Measurements from ENCODE around the gene PIK3R3. TPM values are rescaled to one million over a fixed set of nuclear protein-coding genes. Genes with fewer than 3 reads are reported as not detected.
A peak's percentile ranks its signal among the peaks of the same experiment; 100 is the strongest.
"Not testable (repeated sequence)": the region's sequence is repeated elsewhere in the genome, so short reads cannot be mapped to it uniquely, and the experiment has no call there.

The PIK3R3 gene
- total RNA-seq, 4 donors from 2014 or later = 16.0 to 36.2 (median 20.9) TPM

DNA sequence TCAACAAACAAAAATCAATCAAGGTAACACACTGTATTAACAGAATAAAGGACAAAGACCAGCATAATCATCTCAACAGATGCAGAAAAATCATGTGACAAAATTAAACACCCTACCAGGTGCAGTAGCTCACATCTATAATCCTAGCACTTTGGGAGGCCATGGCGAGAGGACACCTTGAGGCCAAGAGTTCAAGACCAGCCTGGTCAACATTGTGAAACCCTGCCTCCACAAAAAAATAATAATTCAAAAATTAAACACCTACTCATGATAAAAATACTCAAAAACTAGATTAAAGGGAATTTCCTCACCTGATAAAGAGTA, 35.3 kb downstream of the PIK3R3 start:
- intact Hi-C loops (cut with DNase I) = no loop called here
- Histone ChIP-seq H3K36me3 (no peaks in the 10 kb centered on the region), H3K4me3 (replicated peaks in 1 of 3) (no peak overlapping the region), H3K4me1 (peaks cover 0 to 5% of the 10 kb centered on the region in 2 donors), H3K9me3 (no peaks in the 10 kb centered on the region), H3K27ac (no peak overlapping the region), H3K27me3 (no peaks in the 10 kb centered on the region)
- DNase-seq = no peak
- no peak for TF ChIP-seq CTCF (IDR thresholded peaks at IDR 0.05)
- no peak for TF ChIP-seq POLR2A (IDR thresholded peaks at IDR 0.05)
- WGBS, 2 donors = 97 to 100% methylated on average over 1 of the region's 1 CpG

GRCh38 chr1:46096269-46097148, 35.9 kb downstream of the PIK3R3 start:
- intact Hi-C loops (cut with DNase I) = no loop called here
- no peak for DNase-seq
- 79 to 84% methylated on average over 10 of the region's 10 CpGs for WGBS, 2 donors
- Histone ChIP-seq H3K27ac (no peak overlapping the region), H3K9me3 (no peaks in the 10 kb centered on the region), H3K4me1 (peaks cover 0 to 9% of the 10 kb centered on the region in 2 donors), H3K27me3 (no peaks in the 10 kb centered on the region), H3K4me3 (replicated peaks in 1 of 3) (no peak overlapping the region), H3K36me3 (no peaks in the 10 kb centered on the region)
- no peak for TF ChIP-seq CTCF (IDR thresholded peaks at IDR 0.05)
- TF ChIP-seq POLR2A (IDR thresholded peaks at IDR 0.05) = no peak

DNA sequence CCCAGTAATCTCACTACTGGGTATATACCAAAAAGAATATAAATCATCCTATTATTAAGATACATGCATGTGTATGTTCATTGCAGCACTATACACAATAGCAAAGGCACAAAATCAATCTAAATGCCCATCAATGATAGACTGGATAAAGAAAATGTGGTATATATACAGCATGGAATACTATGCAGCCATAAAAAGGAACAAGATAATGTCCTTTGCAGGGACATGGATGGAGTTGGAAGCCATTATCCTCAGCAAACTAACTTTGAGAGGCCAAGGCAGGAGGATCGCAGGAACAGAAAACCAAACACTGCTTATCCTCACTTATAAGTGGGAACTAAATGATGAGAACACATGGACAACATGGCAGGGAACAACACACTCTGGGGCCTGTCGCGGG, 37.3 kb downstream of the PIK3R3 start:
- intact Hi-C loops (cut with DNase I) = not testable (repeated sequence)

DNA sequence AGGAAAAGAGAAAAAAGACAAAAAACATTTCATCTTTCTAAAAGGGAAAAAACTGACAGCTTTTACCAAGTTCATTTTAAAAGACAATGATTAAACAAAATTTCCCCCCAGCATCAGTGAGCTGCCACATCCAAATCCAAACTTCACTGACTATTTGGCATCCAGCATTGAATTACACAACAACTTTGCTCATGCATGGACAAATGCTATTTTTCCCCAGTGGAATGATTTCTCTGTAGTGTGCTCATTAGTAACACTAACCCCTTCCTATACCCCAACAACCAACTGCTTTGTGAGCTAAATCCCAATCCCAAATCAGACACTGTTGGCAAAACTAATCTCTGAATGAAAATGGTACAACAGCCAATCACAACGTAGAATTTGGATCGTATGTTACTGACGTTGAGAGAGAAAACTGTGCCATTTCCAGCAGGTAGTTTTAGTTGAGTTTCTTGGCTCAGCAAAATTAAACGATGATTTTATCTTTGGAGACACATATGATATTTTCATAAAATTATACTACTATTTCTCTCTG, 37.9 kb downstream of the PIK3R3 start:
- Histone ChIP-seq H3K9me3 (no peaks in the 10 kb centered on the region), H3K27me3 (no peaks in the 10 kb centered on the region), H3K27ac (peak overlapping the region in 2 of 3 donors; percentile 42 to 49), H3K4me3 (replicated peaks in 1 of 3) (no peak overlapping the region), H3K36me3 (no peaks in the 10 kb centered on the region), H3K4me1 (peaks cover 0 to 9% of the 10 kb centered on the region in 2 donors)
- 66 to 84% methylated on average over 4 of the region's 4 CpGs for WGBS, 2 donors
- TF ChIP-seq CTCF (IDR thresholded peaks at IDR 0.05) = no peak
- TF ChIP-seq POLR2A (IDR thresholded peaks at IDR 0.05) = no peak
- no peak for DNase-seq
- intact Hi-C loops (cut with DNase I) = no loop called here

More for the DNA sequence above, 37.3 kb downstream of the PIK3R3 start:
- H3K4me3 ChIP-seq (replicated peaks in 1 of 3); H3K9me3 ChIP-seq; H3K4me1 ChIP-seq; H3K27me3 ChIP-seq; DNase-seq; H3K36me3 ChIP-seq; H3K27ac ChIP-seq: not testable (repeated sequence)
- 97 to 100% methylated on average over 3 of the region's 3 CpGs for WGBS, 2 donors

GRCh38 chr1:46093832-46094231, 38.6 kb downstream of the PIK3R3 start:
- H3K4me3 ChIP-seq (replicated peaks in 1 of 3); H3K36me3 ChIP-seq; DNase-seq; H3K9me3 ChIP-seq; intact Hi-C loops (cut with DNase I); H3K4me1 ChIP-seq; H3K27me3 ChIP-seq: not testable (repeated sequence)
- peak overlapping the region in 1 of 3 donors; percentile 45 for H3K27ac ChIP-seq
- WGBS, 2 donors = 91 to 97% methylated on average over 4 of the region's 4 CpGs

DNA sequence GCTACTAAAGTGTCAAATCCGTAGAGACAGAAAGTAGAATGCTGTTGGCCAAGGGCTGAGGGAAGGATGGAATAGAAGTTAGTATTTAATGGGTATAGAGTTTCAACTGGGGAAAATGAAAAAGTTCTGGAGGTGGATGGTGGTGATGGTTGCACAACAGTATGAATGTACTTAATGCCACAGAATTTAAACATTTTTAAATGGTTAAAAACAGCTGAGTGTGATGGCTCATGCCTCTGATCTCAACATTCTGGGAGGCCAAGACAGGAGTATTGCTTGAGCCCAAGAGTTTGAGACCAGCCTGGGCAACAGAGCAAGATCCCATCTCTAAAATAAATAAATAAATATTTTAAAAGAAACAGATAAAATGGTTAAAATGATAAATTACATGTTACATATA, 44.5 kb downstream of the PIK3R3 start:
- H3K9me3 ChIP-seq = no peaks in the 10 kb centered on the region
- intact Hi-C loops (cut with DNase I) = no loop called here
- 98% methylated on average over 1 of the region's 1 CpG for WGBS, 2 donors
- H3K4me1 ChIP-seq = peaks cover 0 to 4% of the 10 kb centered on the region in 2 donors
- TF ChIP-seq POLR2A (IDR thresholded peaks at IDR 0.05) = no peak
- TF ChIP-seq CTCF (IDR thresholded peaks at IDR 0.05) = no peak
- no peak overlapping the region for H3K4me3 ChIP-seq (replicated peaks in 1 of 3)
- DNase-seq = no peak
- no peak overlapping the region for H3K27ac ChIP-seq
- H3K27me3 ChIP-seq = no peaks in the 10 kb centered on the region
- H3K36me3 ChIP-seq = no peaks in the 10 kb centered on the region

Measured in thyroid gland (tissue), 4 donors.